GM12892 (cell line): ENCODE measurements around the gene MFNG.

ENCODE experiments used
- POLR2A ChIP-seq: IDR thresholded peaks from 2 replicates; pipeline ENCODE4 v1.6.1; 2011; ENCODE audit warnings: low read depth, low read length, control low read depth
- POLR2AphosphoS5 ChIP-seq: IDR thresholded peaks from 2 replicates; pipeline ENCODE4 v1.6.1; 2011; ENCODE audit warnings: low read depth, low read length, control low read depth

DNA sequence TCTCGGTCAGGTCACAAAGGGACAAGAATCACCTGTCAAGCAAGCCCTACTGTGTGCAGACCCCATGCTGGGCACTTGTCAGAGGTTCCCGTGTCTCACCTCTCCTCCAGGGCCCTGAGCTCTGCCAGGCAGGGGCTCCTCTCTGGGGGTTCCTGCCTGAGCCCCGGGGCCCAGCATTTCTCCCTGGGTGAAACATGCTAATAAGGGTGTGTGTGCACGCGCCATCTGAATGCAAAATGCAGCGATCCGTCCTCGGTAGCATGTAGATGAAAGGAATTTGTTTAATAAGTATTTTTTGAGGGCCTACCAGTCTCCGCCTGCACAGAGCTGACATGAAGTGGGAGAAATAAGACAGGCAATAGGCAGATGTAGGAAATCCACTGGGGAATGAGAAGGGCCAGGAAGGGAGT, 64.7 kb downstream of the MFNG start:
- no peak for TF ChIP-seq POLR2AphosphoS5
- no peak for TF ChIP-seq POLR2A
